SW480 (cell line): ENCODE results near the gene FOXN1.

ENCODE experiments used
- DNase-seq: peaks from one replicate; pipeline ENCODE4 v3.0.0-alpha.2; 2016; ENCODE audit warnings: low spot score

Gene FOXN1

GRCh38 chr17:28478712-28479615 is 27.2 kb upstream of the FOXN1 start:
- DNase-seq: no peak

- DNase-seq: no peak
Measured at GRCh38 chr17:28480278-28480677, 25.9 kb upstream of the FOXN1 start.

DNA sequence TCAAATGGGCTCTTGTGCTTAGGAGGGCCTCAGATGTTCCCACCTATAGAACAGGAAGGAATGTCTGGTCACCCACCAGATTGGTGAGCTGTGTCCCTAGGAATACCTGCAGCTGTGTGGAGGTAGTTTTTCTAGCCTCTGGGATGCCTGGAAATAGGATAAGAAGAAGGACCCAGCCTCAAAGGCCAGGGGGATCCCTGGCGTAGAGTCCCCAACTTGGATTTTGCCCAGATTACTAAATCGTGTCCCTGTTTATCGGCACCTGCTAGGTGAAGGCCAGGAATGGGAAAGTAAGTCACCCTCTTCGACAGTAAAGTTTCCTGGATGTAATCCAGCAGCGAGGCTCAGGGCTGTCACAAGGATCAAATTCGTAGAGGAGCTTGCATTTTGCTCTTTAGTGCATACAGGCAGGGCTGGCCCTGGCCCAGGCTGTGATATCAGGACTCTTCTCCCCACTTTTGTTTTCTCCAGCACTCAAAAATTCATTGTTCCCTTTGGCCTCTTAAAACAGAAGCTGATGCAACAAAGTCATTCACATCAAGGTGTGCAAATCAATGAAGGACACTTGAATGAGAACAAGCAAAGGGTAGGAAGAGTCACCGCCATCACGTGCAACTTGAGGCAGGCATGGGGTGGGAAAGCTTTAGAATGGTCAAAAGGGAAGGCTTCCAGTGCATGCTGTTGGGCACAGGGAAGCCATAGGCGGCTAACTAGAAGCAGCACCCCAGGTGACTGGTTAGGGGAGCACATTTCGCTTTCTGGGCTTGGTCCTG is 25.2 kb upstream of the FOXN1 start:
- no peak for DNase-seq

- no peak for DNase-seq
Measured at GRCh38 chr17:28482551-28483199, 23.5 kb upstream of the FOXN1 start.

DNA sequence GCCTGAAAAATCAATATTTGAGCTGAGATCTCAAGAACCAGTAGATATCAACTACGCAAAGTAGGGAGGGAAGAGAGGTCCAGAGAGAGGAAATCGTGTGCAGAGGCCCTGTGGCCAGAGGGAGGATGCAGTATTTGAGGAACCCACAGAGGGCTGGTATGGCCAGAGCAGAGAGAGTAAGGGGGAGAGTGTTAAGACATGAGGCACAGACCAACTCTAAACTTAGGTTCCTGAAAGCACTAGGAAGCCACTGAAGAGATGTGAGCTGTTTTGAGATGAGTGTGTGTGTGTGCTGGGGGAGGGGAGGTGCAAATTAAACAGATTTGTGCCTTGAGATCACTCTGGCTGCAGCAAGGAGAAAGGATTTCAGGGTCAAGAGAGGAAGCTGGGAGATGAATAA is 21.9 kb upstream of the FOXN1 start:
- no peak for DNase-seq

DNA sequence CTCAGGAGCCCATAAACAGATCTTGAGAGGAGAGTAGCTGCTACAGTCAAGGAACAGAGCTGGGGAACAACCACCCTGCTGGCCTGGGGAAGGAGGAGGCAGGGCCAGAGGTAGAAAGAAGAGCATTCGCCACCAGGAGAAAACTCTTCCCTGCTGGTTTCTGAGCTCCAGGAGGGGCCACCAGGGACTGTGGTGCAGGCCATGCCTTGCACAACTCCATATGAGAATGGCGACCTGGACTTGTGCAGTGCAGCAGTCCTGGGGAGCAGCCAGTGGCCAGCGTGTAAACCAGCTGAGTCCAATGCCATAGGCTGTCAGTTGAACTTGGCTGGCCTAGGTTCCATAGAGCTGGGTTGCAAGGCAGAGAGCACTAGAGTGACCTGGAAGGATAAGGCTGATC is 21.1 kb upstream of the FOXN1 start:
- no peak for DNase-seq

GRCh38 chr17:28487881-28488532 is 18.1 kb upstream of the FOXN1 start:
- no peak for DNase-seq

- DNase-seq: no peak
Measured at GRCh38 chr17:28488533-28489276, 17.4 kb upstream of the FOXN1 start.

GRCh38 chr17:28491286-28491685 is 14.9 kb upstream of the FOXN1 start:
- no peak for DNase-seq

- no peak for DNase-seq
Measured at GRCh38 chr17:28491860-28492259, 14.3 kb upstream of the FOXN1 start.

DNA sequence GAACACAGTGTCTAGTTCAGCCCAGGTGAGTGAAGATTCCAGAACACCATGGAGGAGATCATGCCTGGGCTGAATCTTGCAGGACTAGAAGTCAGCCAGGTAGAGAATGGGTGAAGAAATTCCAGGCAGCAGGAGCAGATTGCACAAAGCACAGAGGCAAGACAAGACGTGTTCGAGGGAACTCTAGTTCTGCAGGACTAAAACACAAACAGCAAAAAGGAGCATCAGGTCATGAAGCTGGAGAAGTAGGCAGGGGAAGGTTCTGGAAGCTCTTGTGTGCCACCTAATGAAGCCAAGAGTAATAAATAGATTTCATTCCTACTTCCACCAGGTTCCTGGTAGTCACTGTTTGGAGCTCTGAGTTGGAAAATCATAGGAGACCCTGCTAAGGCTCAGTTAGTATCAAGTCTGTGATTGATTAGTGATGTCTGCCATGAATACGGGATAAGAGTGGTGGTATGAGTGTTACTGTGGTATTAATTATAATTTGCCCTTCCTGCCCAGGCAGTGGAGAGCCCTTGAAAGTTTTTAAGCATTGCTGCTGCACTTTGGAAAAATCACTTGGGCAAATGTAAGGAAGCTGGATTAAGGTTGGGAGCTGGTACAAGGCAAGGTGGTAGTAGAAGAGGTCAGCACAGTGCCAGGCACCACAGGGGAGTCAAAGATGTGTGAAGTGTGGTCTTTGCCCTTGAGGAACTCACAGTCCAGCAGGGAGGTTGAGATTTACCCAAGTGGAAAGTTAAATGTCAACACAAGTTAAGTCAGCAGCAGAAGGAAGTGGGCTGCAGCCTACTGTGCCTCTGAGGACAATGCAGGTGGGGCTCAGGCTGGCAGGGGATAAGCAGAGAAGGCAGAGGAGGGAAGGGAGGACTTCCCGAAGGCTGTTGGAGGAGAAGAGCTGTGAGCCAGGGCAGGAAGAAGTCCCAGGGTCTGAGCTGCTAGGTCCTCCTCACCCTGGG is 13.5 kb upstream of the FOXN1 start:
- DNase-seq: peak; percentile 36

DNA sequence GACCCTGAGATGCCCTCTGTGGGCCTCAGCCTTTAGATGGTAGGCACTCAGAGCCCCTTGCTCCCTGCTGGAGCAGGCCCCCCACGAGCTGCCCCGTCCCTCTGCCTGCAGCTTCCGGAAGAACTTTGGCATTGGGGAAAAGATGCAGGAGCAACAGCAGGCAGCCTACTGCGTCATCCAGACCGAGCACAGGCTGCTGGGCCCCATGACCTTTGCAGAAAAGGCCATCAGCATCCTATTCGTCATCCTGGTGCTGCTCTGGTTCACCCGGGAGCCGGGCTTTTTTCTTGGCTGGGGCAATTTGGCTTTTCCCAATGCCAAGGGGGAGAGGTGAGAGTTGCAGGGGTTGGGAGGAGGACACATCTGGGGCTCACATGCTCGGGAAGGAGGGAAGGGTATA is 12.7 kb upstream of the FOXN1 start:
- DNase-seq: no peak

DNA sequence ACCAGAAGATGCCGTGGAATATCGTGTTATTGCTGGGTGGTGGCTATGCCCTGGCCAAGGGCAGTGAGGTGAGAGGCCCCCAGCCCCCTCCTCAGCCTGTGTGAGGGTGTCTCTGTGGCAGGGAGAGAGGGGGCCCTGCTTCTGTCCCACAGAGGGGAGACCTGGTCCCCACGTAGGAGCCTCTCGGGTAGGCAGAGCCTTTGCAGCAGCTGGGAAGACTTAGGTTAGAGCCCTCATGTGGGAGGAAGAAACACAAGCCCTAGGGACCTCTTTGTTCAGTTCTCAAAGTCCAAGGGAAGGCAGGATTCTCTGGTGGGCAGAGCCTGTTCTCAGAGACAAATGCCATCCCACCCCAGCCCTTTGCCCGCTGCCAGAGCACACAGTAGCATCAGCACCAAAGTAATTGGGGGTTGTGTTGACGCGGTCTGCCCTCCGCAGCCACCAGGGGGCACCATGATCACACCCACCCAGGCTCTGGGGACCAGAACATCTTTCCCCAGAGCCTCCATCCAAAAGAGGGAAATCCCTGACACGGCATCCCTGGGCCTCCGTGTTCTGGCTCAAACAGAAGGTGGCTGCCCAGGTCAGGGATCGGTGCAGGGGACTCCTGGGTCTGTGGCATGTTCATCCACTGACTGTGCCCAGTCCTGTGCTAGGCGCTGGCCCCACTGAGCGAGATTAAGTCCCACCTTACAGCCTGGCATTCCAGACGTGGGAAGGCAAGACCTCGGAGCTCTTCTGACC is 11.5 kb upstream of the FOXN1 start:
- peak; percentile 61 for DNase-seq

DNA sequence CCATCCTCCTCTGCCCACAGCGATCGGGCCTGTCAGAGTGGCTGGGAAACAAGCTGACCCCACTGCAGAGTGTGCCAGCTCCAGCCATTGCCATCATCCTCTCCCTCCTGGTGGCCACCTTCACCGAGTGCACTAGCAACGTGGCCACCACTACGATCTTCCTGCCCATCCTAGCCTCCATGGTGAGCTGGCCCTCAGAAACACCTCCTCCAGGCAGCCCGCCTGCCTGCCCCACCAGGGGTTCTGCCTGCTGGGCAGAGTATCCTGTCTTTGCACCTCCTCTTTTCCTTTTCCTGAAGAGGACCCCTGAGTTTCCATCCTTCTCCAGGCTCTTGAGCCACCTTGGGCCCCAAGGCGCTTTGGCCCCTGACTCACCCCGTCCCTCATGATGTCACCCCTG is 10.5 kb upstream of the FOXN1 start:
- no peak for DNase-seq

DNA sequence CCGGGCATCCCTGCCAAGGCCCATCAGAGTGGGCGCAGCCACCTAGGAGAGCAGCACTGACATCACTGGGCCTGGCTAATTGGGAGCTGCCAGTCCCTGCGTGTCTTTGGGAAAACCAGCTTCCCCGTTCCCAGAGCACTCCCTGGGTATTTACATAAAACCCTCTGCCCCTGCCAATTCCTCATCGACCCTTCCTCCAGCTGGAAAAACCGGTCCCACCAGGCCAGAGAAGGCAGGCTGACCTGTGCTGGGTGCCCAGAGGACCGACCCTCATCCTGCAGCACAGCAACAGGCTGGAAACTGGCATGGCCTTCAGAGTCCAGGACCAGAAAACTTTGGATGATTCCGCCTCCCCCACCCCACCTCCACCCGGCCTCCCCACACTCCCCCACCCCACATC is 8.2 kb upstream of the FOXN1 start:
- DNase-seq: no peak

DNA sequence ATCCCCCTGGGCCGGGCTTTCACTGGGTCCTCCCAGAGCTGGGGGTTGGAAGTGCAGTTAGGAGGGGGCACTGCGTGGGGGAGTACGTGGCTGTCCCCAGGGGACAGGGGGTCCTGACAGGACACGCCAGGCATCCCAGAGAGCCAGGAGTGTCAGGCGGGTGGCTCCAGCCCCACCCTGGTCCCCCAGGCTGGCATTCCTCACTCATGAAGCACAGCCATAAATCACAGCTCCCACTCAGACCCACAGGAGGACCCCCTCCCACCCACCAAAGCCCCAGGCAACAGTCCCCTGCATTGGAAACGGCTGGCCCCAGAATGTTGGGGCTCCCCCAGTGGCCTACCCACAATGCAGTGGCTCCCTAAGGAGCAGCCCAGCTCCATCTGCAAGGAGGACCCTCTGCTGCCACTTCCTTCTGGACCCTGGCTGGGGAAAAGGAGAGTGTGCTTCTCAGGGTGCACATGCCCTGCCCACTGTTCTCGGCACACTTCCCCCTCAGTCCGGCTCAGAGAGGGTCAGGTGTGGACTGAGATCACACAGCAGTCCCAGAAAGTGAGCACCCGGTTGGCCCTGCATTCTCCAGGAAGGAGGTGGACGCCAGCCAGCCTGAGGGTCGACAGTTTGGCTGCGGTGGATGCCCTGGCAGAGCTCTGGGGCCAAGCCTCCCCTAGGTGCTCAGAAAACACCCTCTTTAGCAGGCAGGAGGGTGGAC is 7.3 kb upstream of the FOXN1 start:
- no peak for DNase-seq

DNA sequence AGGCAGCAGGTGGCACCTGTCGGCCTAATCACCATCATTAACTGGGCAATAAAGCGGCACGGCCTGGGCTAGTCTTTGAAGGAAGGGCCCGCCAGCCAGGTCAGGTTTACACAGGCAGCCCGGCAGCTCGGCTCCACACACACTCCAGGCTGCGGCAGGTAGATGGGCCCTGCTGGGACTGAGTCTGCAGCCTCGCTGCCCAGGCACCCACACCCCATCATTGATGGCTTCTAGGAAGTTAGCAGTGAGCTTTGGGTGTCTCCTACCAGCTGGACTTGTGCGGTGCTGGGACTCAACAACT is 6.8 kb upstream of the FOXN1 start:
- DNase-seq: no peak

- DNase-seq: no peak
Measured at GRCh38 chr17:28499684-28500357, 6.3 kb upstream of the FOXN1 start.
